OCI-LY1 (cell line): Measurements from ENCODE around the gene SLC2A9.

Source experiments
- EZH2 ChIP-seq: fragments of 200-600 bp; sonication (generic), shearing (Covaris generic); IDR thresholded peaks from 2 replicates; pipeline ENCODE4 v1.8.0; 2017; ENCODE audit warnings: borderline replicate concordance, mixed run types, mild to moderate bottlenecking, antibody characterized with exemption, low read length, moderate library complexity, mixed read lengths
- TF ChIP-seq, protein P1 (sequence below): fragments of 200-600 bp; sonication (generic), shearing (Covaris generic); IDR thresholded peaks from 2 replicates; pipeline ENCODE4 v1.5.1; 2017; ENCODE audit warnings: mild to moderate bottlenecking, antibody characterized with exemption, low read length, moderate library complexity, mixed read lengths

- TF ChIP-seq, protein P1, sequence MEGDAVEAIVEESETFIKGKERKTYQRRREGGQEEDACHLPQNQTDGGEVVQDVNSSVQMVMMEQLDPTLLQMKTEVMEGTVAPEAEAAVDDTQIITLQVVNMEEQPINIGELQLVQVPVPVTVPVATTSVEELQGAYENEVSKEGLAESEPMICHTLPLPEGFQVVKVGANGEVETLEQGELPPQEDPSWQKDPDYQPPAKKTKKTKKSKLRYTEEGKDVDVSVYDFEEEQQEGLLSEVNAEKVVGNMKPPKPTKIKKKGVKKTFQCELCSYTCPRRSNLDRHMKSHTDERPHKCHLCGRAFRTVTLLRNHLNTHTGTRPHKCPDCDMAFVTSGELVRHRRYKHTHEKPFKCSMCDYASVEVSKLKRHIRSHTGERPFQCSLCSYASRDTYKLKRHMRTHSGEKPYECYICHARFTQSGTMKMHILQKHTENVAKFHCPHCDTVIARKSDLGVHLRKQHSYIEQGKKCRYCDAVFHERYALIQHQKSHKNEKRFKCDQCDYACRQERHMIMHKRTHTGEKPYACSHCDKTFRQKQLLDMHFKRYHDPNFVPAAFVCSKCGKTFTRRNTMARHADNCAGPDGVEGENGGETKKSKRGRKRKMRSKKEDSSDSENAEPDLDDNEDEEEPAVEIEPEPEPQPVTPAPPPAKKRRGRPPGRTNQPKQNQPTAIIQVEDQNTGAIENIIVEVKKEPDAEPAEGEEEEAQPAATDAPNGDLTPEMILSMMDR: no peak
- TF ChIP-seq EZH2: no peak
Measured at GRCh38 chr4:10040049-10040892, 19.0 kb upstream of the SLC2A9 start.
